Measurements from ENCODE around the gene DGAT2L6. TPM values are rescaled to one million over a fixed set of nuclear protein-coding genes. Genes with fewer than 3 reads are reported as not detected.

Gene DGAT2L6
- total and polyA plus RNA-seq, 10 of the 15 experiments (the other 5 are each of a cell fraction or from before 2014, with no cell fraction given) = 0.08 to 0.58 (median 0.31) TPM; not detected in 3

GRCh38 chrX:70226048-70226447 is 48.8 kb downstream of the DGAT2L6 start:
- H2AFZ ChIP-seq (ENCODE audit: control insufficient read depth, low read depth, low read length) = no peak overlapping the region
- DNase-seq (ENCODE audit: low read depth, low spot score) (no peak), FAIRE-seq (no peak), ATAC-seq (no peak)
- ChIA-PET RAD21 (ENCODE audit: unreplicated experiment) (no interaction called here), POLR2A (no interaction called here), SMC1A (ENCODE audit: uncharacterized antibody, unreplicated experiment) (no interaction called here), CTCF (no interaction called here)
- H3K27me3 ChIP-seq (replicated peaks in 1 of 2; ENCODE audit: control insufficient read depth in 2 of 2, insufficient read depth in 2 of 2, low read length in 1 of 2) = no peaks in the 10 kb centered on the region; a peak in 1 of 4 replicates
- no TSS peak for BruUV-seq (replicated peaks)
- H4K20me1 ChIP-seq (ENCODE audit: control insufficient read depth, insufficient read depth) = no peaks in the 10 kb centered on the region
- H3K79me2 ChIP-seq (ENCODE audit: control insufficient read depth, insufficient read depth, low read length) = no peaks in the 10 kb centered on the region
- H3K4me1 ChIP-seq (ENCODE audit: control insufficient read depth, insufficient read depth, low read length) = no peaks in the 10 kb centered on the region
- in situ Hi-C loops (cut with MboI) = no loop called here
- H3K4me2 ChIP-seq (ENCODE audit: control insufficient read depth, insufficient read depth) = no peak overlapping the region
- no peak overlapping the region for H3K4me3 ChIP-seq
- TF ChIP-seq CEBPZ (IDR thresholded peaks at IDR 0.05; ENCODE audit: low read depth, low read length) = no peak
- no peak for TF ChIP-seq PML (IDR thresholded peaks at IDR 0.05; ENCODE audit: low read length)
- no peak for TF ChIP-seq ATF2 (IDR thresholded peaks at IDR 0.05; ENCODE audit: low read length)
- no peak for TF ChIP-seq JUNB (IDR thresholded peaks at IDR 0.05)
- TF ChIP-seq, protein P1, sequence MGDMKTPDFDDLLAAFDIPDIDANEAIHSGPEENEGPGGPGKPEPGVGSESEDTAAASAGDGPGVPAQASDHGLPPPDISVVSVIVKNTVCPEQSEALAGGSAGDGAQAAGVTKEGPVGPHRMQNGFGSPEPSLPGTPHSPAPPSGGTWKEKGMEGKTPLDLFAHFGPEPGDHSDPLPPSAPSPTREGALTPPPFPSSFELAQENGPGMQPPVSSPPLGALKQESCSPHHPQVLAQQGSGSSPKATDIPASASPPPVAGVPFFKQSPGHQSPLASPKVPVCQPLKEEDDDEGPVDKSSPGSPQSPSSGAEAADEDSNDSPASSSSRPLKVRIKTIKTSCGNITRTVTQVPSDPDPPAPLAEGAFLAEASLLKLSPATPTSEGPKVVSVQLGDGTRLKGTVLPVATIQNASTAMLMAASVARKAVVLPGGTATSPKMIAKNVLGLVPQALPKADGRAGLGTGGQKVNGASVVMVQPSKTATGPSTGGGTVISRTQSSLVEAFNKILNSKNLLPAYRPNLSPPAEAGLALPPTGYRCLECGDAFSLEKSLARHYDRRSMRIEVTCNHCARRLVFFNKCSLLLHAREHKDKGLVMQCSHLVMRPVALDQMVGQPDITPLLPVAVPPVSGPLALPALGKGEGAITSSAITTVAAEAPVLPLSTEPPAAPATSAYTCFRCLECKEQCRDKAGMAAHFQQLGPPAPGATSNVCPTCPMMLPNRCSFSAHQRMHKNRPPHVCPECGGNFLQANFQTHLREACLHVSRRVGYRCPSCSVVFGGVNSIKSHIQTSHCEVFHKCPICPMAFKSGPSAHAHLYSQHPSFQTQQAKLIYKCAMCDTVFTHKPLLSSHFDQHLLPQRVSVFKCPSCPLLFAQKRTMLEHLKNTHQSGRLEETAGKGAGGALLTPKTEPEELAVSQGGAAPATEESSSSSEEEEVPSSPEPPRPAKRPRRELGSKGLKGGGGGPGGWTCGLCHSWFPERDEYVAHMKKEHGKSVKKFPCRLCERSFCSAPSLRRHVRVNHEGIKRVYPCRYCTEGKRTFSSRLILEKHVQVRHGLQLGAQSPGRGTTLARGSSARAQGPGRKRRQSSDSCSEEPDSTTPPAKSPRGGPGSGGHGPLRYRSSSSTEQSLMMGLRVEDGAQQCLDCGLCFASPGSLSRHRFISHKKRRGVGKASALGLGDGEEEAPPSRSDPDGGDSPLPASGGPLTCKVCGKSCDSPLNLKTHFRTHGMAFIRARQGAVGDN (IDR thresholded peaks at IDR 0.05) = no peak
- no peak for TF ChIP-seq CREB1 (IDR thresholded peaks at IDR 0.05; ENCODE audit: low read depth)
- TF ChIP-seq FOXK2 (IDR thresholded peaks at IDR 0.05) = no peak
- TF ChIP-seq CBX3 (IDR thresholded peaks at IDR 0.05; ENCODE audit: borderline replicate concordance, low read depth) = no peak
- no peak for TF ChIP-seq SP1 (IDR thresholded peaks at IDR 0.05; ENCODE audit: low read depth, low read length)
- no peak for TF ChIP-seq YBX1 (IDR thresholded peaks at IDR 0.05)
- TF ChIP-seq BCL11A (IDR thresholded peaks at IDR 0.05; ENCODE audit: low read depth, low read length) = no peak
- TF ChIP-seq MTA2 (IDR thresholded peaks at IDR 0.05; ENCODE audit: low read depth) = no peak
- TF ChIP-seq KDM1A (IDR thresholded peaks at IDR 0.05; ENCODE audit: borderline replicate concordance) = no peak
- TF ChIP-seq IRF5 (IDR thresholded peaks at IDR 0.05; ENCODE audit: borderline replicate concordance) = no peak
- TF ChIP-seq CREM (IDR thresholded peaks at IDR 0.05; ENCODE audit: low read depth) = no peak
- no peak for TF ChIP-seq STAT3 (IDR thresholded peaks at IDR 0.05; ENCODE audit: low read depth, low read length)
- no peak for TF ChIP-seq MEF2A (IDR thresholded peaks at IDR 0.05; ENCODE audit: insufficient read depth, low read depth, low read length)
- TF ChIP-seq HDAC2 (IDR thresholded peaks at IDR 0.05) = no peak
- H3K36me3 ChIP-seq (ENCODE audit: control insufficient read depth in 2 of 2, insufficient read depth in 2 of 2, low read length in 1 of 2) = no peaks in the 10 kb centered on the region
- intact Hi-C loops (cut with micrococcal nuclease; ENCODE audit: unreplicated experiment) = no loop called here
- no peak overlapping the region for H3K9ac ChIP-seq (ENCODE audit: control insufficient read depth, insufficient read depth, low read length)
- H3K27ac ChIP-seq (ENCODE audit: control insufficient read depth, insufficient read depth) = no peak overlapping the region
- H3K9me3 ChIP-seq (replicated peaks; ENCODE audit: control insufficient read depth, insufficient read depth, low read length) = no peaks in the 10 kb centered on the region

Data from GM12878 (cell line).